ENCODE data around the gene AKAP13. TPM values are rescaled to one million over a fixed set of nuclear protein-coding genes. Genes with fewer than 3 reads are reported as not detected.

AKAP13 gene
- total RNA-seq, 2 donors from 2014 or later, result 228 to 273 TPM

DNA sequence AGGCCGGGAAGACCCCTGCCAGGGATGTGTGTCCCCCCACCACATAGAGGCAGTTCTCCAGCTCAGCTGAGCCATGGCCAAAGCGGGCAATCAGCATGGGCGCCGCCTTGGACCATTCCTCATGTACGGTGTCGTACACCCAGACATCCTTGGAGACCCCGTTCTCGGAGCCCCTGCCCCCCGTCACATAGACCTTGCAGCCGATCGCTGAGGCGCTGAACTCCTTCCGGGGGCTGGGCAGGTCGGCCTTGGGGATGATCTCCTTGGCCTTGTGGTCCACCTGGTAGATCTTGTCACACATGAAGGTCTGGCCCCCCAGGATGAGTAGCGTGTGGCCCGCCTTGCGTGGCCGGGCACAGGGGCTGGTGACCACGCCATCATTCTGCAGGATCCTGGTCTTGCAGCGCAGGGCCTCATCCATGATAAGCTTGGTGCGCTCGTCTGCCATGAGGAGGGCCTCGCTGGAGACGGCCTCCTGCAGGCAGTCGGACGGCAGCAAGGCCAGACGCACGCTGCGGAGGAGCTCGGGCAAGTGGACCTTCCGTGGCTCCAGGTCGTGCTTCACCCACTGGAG is 388.3 kb downstream of the AKAP13 start:
- DNase-seq (ENCODE audit: low spot score), result no peak
- no peaks in the 10 kb centered on the region for H3K9me3 ChIP-seq
- no peak overlapping the region for H3K4me3 ChIP-seq
- H3K27ac ChIP-seq, result no peak overlapping the region
- peaks cover 16 to 49% of the 10 kb centered on the region in 2 donors for H3K4me1 ChIP-seq (ENCODE audit: control insufficient read depth in 1 of 2, low read depth in 2 of 2)
- TF ChIP-seq, protein P1, sequence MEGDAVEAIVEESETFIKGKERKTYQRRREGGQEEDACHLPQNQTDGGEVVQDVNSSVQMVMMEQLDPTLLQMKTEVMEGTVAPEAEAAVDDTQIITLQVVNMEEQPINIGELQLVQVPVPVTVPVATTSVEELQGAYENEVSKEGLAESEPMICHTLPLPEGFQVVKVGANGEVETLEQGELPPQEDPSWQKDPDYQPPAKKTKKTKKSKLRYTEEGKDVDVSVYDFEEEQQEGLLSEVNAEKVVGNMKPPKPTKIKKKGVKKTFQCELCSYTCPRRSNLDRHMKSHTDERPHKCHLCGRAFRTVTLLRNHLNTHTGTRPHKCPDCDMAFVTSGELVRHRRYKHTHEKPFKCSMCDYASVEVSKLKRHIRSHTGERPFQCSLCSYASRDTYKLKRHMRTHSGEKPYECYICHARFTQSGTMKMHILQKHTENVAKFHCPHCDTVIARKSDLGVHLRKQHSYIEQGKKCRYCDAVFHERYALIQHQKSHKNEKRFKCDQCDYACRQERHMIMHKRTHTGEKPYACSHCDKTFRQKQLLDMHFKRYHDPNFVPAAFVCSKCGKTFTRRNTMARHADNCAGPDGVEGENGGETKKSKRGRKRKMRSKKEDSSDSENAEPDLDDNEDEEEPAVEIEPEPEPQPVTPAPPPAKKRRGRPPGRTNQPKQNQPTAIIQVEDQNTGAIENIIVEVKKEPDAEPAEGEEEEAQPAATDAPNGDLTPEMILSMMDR (IDR thresholded peaks at IDR 0.05), result no peak
- ATAC-seq (ENCODE audit: insufficient number of reproducible peaks, low FRiP score, low read depth), result no peak
- no peaks in the 10 kb centered on the region for H3K36me3 ChIP-seq
- no peaks in the 10 kb centered on the region for H3K27me3 ChIP-seq (replicated peaks; ENCODE audit: insufficient read depth)

DNA sequence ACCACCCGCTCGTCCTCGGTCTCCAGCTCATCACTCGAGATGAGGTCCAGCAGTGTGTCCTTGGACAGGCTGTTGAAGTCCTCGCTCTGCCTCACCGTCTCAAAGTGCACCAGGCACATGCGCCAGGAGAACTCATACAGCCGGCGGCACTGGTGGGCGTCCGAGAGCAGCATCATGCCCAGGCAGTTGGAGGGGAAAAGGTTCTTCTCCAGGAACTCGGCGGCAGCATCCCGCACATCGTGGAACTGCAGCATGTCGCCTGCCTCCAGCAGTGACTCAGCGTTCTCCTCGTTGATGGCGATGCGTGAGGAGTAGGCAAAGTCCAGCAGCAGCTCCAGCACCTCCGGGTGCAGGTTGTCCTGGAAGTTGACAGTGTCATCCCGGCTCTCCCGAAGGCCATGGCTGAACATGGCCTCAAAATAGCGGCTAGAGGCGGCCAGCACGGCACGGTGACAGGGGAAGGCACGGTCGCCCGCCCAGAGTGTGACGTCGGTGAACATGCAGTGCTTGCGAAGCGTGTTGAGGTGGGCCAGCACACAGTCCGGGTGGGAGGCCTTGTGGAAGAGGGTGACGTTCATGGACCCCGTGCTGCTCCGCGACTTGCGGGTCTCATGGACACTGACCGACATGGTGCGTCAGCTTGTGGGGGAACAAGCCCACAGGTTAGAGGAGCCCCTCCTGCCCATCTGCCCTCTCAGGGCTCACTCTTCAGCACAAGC is 388.9 kb downstream of the AKAP13 start:
- H3K27ac ChIP-seq, result no peak overlapping the region
- ATAC-seq (ENCODE audit: insufficient number of reproducible peaks, low FRiP score, low read depth) (no peak), DNase-seq (ENCODE audit: low spot score) (no peak)

DNA sequence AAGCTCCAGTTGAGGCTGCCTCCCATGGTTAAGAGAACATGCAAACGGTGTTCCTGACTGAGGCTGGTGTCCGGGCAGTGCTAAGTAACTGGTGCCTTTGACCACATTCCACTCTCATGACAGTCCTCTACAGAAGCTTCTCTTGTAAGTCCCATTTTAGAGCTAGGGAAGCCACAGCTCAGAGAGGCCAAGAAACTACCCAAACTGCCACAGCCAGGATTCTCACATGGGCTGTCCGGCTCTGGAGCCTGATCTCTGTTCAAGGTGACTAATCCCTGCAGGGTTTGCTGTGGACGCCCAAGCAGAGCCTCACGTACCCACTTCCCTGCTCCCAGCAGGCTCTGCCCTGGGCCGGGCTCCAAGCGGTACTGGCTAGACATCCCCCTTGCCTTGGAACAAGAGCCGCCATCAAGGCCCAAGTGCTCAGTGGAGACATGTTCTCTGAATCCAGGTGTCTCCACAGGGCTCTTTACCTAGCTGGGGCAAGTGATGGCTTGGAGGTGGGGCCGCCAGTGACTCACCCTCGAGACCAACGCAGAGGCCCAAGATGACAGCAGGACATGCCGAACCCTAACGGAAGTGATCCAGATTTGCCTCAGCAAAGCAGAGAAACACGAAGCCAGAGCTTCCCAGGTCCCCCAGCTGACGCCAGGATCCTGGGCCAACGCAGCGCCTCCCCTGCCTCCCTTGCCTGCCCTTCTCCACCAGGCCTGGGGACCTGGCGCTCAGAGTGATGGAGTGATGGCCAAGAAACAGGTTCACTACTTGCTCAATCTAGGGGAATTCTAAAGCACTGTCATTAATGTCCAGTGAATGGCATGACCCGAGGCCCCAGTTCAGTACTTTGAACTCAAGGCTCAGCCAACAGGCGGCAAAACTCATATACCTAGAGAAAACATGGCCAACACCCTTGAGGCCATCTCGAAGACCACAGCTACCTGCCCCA is 390.0 kb downstream of the AKAP13 start:
- TF ChIP-seq, protein P1 (IDR thresholded peaks at IDR 0.05), result no peak
- Histone ChIP-seq H3K9me3 (no peaks in the 10 kb centered on the region), H3K36me3 (no peaks in the 10 kb centered on the region), H3K4me1 (ENCODE audit: control insufficient read depth in 1 of 2, low read depth in 2 of 2) (peaks cover 10 to 33% of the 10 kb centered on the region in 2 donors), H3K4me3 (no peak overlapping the region), H3K27ac (no peak overlapping the region), H3K27me3 (replicated peaks; ENCODE audit: insufficient read depth) (no peaks in the 10 kb centered on the region)
- no peak for ATAC-seq (ENCODE audit: insufficient number of reproducible peaks, low FRiP score, low read depth)
- no peak for DNase-seq (ENCODE audit: low spot score)

More for the DNA sequence above, 388.9 kb downstream of the AKAP13 start:
- Histone ChIP-seq H3K36me3 (no peaks in the 10 kb centered on the region), H3K4me3 (no peak overlapping the region), H3K9me3 (no peaks in the 10 kb centered on the region), H3K27me3 (replicated peaks; ENCODE audit: insufficient read depth) (no peaks in the 10 kb centered on the region), H3K4me1 (ENCODE audit: control insufficient read depth in 1 of 2, low read depth in 2 of 2) (peaks cover 16 to 43% of the 10 kb centered on the region in 2 donors)
- TF ChIP-seq, protein P1 (IDR thresholded peaks at IDR 0.05), result no peak

DNA sequence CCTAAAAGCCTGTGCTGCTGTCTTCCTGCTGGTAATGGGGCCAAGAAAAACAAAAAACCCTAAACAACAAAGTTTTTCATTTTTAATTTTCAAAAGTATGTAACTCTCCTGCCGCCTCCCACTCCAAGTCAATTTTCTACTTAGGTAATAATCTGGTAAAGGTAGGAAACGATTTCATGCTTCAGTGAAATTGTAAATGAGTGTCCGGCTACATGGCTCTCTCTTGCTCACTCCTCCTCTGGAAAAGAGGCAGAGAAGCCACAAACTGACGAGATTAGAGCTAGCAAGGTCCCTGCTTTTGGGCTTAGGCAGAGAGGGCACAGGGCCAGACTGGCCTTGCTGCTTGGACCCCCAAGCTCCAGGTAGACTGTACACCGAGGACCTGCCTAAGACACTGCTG is 390.9 kb downstream of the AKAP13 start:
- TF ChIP-seq, protein P1 (IDR thresholded peaks at IDR 0.05), result no peak
- Histone ChIP-seq H3K27me3 (replicated peaks; ENCODE audit: insufficient read depth) (no peaks in the 10 kb centered on the region), H3K36me3 (no peaks in the 10 kb centered on the region), H3K27ac (peak overlapping the region in 1 of 2 donors; percentile 69), H3K4me1 (ENCODE audit: control insufficient read depth in 1 of 2, low read depth in 2 of 2) (peaks cover 10 to 27% of the 10 kb centered on the region in 2 donors), H3K4me3 (no peak overlapping the region), H3K9me3 (no peaks in the 10 kb centered on the region)
- DNase-seq (ENCODE audit: low spot score) (no peak), ATAC-seq (ENCODE audit: insufficient number of reproducible peaks, low FRiP score, low read depth) (no peak)

Data from thoracic aorta (tissue), 2 donors.